Measurements from ENCODE around the gene PAWR.

The PAWR gene
- 3.7 to 5.2 reads per million in 2 donors for total RNA-seq

GRCh38 chr12:79690638-79691510, at the start of gene PAWR:
TSS of gene PAWR (minus strand) at chr12:79690964. CDS start at chr12:79690244, 720 bp downstream.
- peak in 3 of 5 experiments; percentile 12 to 36 (median 12) for DNase-seq

GRCh38 chr12:79737875-79738718, 47.3 kb upstream of the PAWR start:
- peak in 1 of 5 experiments; percentile 54 for DNase-seq

GRCh38 chr12:79732638-79733037, 41.9 kb upstream of the PAWR start:
- DNase-seq: no peak

GRCh38 chr12:79725987-79726386, 35.2 kb upstream of the PAWR start:
- DNase-seq: no peak

- no peak for DNase-seq
Measured at GRCh38 chr12:79717006-79717405, 26.2 kb upstream of the PAWR start.

- DNase-seq: no peak
Measured at GRCh38 chr12:79715308-79715707, 24.5 kb upstream of the PAWR start.

GRCh38 chr12:79710707-79711483, 20.1 kb upstream of the PAWR start:
- no peak for DNase-seq

GRCh38 chr12:79707830-79708229, 17.1 kb upstream of the PAWR start:
- no peak for DNase-seq

- DNase-seq: no peak
Measured at GRCh38 chr12:79706676-79707075, 15.9 kb upstream of the PAWR start.

GRCh38 chr12:79706156-79706555, 15.4 kb upstream of the PAWR start:
- DNase-seq: no peak

GRCh38 chr12:79698966-79699365, 8.2 kb upstream of the PAWR start:
- no peak for DNase-seq

- DNase-seq: no peak
Measured at GRCh38 chr12:79696416-79696815, 5.7 kb upstream of the PAWR start.

GRCh38 chr12:79692860-79693577, 2.3 kb upstream of the PAWR start:
- DNase-seq: no peak

- no peak for DNase-seq
Measured at GRCh38 chr12:79691511-79692248, 916 bp upstream of the PAWR start.

GRCh38 chr12:79690142-79690637, 574 bp downstream of the PAWR start:
- DNase-seq: peak in 1 of 5 experiments; percentile 9

- peak in 2 of 5 experiments; percentile 3 to 4 for DNase-seq
Measured at GRCh38 chr12:79689477-79690141, 1.2 kb downstream of the PAWR start.

- no peak for DNase-seq
Measured at GRCh38 chr12:79689061-79689476, 1.7 kb downstream of the PAWR start.

GRCh38 chr12:79688376-79689060, 2.2 kb downstream of the PAWR start:
- peak in 1 of 5 experiments; percentile 34 for DNase-seq

- DNase-seq: no peak
Measured at GRCh38 chr12:79687711-79688260, 3.0 kb downstream of the PAWR start.
